NCI-H524 treated with DMSO at 0.1 percent for 48 hours (cell line): ENCODE measurements around the gene EDRF1.
A peak's percentile ranks its signal among the peaks of the same experiment; 100 is the strongest.
"Not testable (repeated sequence)": the region's sequence is repeated elsewhere in the genome, so short reads cannot be mapped to it uniquely, and the experiment has no call there.

Source experiments
- DNase-seq: peaks from one replicate; lab custom pipeline; 2025; lab: John Stamatoyannopoulos, UW

Gene EDRF1, protein sequence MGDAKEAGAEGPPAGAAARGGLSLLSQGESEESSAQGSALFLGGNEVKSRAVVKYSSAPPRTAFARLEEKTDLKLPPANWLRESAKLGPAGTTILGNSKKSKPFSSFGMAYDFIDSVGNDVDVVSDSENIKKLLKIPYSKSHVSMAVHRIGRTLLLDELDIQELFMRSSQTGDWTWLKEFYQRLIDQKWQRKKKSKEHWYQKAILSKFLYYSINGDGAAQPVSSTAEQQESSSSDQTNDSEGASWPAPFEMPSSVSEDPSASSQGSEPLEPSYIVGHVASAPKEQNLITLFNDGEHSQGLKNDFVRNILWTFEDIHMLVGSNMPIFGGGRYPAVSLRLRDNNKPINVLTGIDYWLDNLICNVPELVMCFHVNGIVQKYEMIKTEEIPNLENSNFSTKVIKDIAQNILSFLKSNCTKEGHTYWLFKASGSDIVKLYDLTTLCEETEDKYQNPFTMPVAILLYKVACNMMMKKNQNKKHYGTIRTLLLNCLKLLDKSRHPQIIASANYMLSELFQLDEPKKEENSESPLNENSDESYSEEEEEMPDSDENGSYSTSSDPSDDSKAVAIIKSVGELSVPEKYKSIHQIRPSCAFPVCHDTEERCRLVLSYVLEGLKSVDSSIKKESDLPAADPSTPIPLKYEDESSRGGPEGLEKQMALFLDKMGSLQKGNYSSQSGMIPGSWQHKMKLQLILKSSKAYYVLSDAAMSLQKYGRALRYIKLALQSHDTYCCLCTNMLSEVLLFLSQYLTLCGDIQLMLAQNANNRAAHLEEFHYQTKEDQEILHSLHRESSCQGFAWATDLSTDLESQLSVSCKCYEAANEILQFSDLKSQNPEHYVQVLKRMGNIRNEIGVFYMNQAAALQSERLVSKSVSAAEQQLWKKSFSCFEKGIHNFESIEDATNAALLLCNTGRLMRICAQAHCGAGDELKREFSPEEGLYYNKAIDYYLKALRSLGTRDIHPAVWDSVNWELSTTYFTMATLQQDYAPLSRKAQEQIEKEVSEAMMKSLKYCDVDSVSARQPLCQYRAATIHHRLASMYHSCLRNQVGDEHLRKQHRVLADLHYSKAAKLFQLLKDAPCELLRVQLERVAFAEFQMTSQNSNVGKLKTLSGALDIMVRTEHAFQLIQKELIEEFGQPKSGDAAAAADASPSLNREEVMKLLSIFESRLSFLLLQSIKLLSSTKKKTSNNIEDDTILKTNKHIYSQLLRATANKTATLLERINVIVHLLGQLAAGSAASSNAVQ

DNA sequence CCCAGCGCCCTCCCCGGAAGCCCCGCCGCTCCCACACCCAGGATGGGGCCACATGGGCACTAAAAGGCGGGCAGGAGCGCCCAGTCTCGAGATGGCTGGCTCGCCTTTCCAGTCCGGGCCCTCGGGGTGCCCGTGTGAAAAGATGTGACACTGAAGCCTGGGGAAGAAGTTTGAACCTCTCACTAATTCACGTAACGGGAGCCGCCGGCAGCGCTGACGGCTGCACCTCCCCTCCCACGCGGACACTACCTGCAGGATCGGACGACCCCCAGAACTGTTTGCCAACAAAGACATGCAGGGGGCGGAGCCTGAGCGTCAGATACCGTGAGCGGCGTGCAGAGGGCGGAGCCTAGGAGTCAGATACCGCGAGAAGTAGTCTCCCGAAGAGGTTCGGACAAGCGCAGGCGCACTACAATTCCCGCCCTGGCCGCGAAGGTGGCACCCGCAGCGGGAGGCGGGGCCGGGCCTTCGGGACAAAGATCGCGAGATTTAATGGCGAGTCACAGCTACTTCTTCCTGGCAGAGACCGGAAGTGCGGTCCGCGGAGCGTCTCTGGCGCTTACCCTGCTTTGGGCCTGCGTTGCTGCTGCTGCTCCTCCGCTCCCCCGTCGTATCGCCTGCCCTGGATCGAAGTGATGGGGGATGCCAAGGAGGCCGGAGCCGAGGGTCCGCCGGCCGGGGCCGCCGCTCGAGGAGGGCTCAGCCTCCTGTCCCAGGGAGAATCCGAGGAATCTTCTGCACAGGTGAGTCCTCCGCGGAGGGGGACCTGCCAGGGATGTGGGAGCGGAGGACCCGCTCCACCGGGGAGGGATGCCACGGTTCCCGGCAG, at the start of gene EDRF1:
EDRF1 (plus strand) TSS at position 537 of the 829 bp plus-strand sequence; CDS start at position 636, 99 bp downstream.
- peak; percentile 51 for DNase-seq

DNA sequence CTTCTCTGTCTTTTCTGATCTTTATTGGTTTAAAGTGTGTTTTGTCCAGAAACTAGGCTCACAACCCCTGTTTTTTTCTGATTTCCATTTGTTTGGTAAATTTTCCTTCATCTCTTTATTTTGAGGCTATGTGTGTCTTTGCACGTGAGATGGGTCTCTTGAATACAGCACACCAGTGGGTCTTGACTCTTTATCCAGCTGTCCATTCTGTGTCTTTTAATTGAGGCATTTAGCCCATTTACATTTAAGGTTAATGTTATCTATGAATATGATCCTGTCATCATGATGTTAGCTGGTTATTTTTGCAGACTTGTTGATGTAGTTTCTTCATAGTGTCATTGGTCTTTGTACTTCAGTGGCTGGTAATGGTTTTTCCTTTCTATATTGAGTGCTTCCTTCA, 46.6 kb upstream of the EDRF1 start:
- no peak for DNase-seq

DNA sequence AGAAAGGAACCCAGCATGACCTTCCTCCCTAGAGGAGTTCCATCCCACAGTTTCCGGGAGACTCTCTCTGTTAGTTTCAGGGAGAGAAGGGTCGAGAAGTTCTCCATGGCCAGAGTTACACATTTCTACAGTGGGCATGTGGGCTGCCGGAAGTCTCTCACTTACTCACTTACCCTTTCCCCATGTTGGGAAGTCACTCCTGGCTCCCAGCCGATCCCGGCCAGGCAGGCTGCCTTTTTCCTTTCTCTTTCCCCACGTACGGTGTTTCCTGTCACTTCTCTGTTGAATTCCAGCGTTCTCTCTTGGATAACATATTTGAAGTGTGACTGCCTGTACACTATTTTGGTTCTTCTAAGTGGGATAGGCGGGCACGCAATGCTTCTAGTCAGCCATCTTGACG, 40.1 kb upstream of the EDRF1 start:
- DNase-seq, result no peak

DNA sequence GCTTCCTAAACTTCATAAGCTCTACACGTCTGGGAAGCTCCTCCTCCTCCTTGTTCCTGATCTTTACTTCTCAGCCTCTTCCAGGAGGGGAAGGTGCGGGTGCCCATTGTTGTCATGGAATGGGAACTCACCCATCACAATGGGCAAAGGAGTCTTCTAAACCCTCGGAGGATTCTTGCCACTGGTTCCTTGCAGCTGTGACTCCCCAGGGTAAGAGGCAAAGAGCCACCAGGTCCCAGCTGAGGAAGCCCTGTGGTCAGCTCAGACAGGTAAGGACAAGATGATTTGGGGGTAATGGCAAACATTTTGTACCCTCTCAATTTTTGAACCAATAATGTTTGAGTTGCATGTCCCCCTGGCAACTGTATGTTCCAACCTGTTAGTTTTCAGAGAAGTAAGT, 36.4 kb upstream of the EDRF1 start, which contains the start of gene TEX36:
TEX36 (minus strand) TSS at position 101 of the 400 bp plus-strand sequence. CDS start 174 bp downstream, outside the sequence.
- DNase-seq, result no peak

DNA sequence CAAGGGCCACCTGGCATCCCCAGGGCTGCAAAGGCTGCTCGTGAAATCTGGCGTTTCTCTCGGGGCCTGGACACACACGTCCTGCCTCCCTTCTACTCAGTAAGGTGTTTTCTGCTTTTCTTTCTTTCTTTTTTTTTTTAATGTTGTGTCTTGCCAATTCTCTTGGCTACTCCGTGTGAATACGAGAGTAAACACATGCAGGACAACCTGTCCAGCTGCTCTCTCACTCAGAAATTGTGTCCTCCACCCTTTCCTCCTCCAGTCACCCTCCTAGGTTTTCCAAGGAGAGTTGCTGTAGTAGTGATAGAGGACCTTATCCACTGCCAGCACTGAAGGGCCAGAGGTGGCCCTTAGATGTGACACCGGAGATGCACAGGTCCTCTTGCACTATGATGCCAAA, 35.7 kb upstream of the EDRF1 start:
- no peak for DNase-seq

DNA sequence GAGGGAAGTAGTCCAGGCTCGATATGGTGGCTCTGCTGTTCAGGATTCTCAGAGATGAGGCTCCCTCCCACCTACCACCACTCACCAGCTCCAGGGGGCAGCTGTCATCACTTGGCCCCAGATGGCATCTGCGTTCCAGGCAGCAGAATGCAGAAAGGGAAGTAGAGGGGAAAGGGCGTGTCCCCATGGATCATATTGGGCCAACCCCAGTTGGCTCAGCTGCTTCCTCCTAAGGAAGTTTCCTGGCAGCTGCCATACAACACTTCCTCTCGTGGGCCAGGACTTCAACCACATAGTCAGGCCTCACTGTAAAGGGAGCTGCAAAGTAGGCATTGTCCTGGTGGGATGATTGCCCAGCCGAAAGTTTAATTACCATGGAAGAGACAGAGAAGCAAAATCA, 34.9 kb upstream of the EDRF1 start:
- no peak for DNase-seq

DNA sequence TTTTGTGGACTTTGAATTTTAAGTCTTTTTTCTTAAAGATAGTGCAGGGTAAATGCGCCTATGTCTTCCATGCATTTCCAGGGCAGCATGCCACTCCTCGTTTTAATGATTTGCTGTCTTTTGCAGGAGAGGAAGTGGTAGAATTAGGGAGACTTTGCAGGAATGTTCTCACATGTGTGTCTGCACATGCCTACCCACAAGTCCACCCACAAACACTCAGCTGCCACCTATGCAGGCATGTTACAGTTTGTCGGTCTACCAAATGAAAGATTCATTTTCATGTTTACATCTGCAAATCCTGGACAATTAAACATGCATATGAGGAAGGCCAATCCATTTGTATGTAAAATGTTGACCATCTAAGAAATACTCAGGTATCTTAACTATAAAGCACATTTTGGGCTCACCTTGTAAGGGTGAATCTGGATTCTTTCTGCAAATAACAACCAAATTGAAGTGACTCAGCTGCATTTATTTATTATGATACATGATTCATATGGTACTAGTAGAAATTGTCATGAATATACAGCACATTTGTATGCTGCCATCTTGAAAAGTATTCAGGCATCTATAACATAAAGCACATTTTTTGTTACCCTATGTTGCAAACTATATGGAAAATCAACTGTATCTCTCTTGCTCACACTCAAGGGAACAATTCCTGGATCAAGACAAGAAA, 31.9 kb upstream of the EDRF1 start:
- no peak for DNase-seq

DNA sequence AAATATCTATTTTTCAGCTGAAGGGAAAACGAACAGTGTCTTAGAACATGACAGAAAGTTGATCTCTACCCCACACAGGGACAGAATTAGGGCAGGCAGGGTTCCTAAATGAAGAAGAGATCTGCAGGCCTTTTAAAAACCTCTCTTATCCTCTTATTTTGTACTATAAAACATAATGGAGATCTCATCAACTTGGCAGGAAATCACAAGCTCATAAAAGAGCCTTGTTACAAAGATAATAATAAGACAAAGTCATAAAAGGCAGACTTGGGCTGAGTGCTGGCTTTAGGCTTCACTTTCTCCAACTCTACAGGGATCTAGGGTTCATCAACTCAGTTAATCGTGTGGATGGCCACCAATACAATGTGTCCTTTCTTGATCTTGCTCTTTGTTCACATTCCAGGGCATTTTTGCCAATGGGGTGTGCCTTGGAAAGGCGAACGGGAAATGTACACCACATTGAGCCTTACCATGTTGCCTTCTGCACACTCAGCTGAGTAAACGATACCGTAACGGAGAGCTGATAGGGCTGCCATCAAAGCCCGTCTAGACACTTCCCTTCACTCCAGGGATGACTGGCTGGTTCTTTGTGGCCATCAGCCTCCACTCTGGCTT, 29.4 kb upstream of the EDRF1 start:
- DNase-seq, result no peak

DNA sequence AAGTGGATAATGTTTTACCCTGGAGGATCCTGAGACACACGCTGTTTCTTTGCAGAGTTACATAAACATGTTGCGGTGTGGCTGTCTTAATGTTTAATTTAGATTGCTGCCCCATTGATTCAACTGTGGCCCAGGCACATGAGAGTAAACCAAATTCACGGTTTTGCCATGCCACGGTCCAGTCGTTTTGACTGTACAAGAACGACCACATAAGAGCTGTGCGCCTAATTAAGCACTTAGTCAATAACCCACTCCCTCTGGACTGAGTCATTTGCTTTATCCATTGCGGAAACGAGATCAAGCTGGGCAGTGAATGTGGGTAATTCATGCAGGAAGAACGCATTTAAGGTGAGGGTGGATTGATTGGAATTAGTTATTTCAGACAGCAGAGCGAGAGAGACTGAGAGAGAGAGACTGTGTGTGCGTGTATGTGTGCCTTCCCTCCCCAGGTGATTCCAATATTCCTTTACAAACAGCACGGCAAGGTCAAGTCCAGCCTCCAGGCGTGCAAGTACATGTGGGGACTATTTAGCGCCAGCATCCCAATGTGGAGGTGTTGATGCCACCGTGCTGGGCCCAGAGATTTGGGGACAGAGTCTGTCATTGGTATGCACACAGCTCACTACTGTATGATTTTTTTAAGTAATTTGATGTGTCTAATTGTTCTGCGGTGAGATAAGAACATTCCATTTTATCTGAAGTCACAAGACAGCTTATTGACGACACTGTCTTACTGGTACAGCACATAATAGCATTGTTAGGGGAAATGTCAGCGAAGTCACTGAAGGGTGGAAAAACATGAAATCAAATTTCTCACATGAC, 28.1 kb upstream of the EDRF1 start:
- no peak for DNase-seq

DNA sequence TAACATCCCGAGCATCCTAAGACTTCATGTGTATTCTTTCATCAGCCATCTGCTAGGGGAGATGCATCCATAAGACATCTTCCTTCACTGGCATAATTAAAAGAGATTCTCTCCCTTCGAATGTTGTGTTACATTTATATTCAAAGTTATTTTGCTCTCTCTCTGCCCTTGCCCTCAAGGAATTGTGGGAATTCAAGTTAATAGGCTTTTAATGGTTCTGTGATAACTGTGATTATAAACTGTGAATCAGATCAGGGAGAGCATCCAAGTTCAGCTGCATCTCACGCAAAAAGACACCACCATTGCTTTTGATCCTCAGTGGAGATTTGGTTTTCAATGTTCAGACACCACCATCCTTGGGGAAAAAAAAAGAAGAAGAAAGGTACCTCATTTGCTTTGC, 27.3 kb upstream of the EDRF1 start:
- DNase-seq, result no peak

DNA sequence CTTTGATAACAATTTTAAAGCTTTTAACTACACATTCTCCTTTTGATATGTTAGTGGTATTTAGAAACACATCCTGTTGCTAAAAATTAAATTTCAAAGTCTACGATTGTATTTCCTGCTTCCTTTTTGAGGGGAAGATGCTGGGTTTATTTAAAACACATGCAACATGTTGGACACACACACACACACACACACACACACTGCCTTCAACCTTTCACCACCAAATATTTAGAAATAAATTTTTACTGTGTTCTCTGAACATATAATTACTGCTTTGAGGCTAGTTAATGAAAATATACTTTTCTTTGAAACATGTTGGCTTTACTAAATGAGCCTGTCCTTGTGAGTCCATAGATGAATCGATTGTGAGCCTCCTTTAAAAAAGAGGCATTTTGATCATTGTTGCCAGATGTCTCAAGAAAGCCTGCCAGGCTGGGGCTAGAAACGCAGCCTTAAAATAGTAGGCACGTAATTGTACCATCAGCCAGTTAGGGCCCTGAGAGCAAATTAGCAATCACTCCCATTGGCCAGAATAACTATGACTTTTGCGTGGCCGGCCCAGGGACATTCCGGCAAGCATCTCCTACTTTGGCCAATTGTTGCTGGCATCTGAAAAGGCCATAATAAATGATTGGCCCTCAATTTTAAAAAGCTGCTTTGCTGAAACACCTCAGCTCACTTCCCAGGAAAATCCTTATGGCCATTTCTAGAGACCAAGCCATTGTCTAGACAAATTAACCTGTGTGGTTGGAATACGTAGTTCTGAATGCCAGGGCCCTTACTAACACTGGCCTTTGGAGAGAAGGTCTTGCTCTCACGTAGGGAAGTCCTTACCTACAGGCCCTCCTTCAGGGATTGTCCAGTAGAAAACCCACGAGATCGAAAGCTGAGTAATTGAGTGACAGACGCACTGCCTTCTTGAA, 26.6 kb upstream of the EDRF1 start:
- no peak for DNase-seq

DNA sequence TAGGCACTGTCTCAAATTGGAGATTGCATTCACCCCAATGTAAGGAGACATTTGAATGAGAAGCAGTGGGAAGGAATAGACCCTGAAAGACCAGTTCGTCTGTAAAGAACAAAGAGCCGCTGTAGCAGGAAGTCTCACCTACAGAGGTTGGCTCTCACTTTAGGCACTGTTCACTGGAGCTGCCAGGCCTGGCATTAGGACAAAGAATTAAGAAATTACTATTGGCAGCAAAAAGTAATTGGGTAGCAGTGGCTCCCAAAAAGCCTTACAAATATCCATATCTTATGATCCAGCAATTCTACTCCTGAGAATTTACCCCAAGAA, 26.0 kb upstream of the EDRF1 start:
- DNase-seq, result no peak

DNA sequence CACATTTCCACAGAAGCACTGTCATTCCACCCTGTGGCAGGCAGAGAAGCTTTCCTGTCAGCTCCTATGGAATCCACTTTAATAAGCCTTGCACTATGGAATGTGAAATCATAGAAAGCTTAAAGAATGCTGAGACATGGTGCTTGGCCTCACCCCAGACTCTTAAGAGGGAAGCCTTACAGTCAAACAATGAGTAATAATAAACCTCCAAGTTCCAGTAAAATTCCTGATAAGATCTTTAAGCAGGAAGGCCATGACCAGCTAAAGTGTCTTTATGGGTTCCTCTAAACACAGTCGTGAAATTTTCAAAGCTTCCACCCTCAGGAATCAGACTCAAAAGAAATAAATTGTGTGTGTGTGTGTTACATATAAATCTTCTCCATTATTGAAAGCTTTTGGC, 24.6 kb upstream of the EDRF1 start:
- DNase-seq, result no peak

DNA sequence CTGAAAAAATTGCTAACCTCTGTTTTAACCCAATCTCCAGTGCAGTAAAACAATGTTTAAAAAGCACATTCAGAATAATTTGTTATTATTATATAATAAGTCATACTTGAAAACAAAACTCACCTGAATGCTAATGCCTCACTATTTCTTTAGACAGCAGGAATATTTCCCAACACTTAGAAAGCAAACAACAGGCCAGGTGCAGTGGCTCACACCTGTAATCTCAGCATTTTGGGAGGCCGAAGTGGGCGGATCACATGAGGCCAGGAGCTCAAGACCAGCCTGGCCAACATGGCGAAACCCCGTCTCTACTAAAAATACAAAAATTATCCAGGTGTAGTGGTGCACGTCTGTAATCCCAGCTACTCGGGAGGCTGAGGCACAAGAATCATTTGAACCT, 22.6 kb upstream of the EDRF1 start:
- not testable (repeated sequence) for DNase-seq

DNA sequence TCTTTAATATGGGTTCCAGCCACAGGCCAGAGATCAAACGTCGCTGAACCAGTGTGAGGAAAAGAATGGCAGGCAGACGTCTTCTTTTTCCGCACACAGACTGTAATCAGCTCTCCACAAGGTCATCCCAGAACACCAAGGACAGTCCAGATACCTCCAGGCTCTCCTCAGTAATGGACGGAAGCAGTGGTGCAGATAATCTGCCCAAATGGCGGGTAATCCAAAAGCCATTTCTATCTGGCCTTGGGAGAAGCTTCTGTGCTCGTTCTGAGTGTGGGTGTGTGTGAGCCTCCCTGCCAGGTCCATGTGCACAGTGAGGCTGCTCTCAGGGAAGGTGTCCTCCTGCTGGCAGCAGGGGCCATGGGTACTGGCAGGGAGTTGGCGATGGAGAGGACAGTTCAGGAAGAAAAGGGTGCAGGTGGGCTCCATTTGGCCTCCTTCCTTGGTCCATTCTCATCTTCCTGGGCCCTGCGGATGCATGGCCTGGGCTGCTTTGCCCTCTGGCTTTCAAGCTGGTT, 21.0 kb upstream of the EDRF1 start:
- no peak for DNase-seq

DNA sequence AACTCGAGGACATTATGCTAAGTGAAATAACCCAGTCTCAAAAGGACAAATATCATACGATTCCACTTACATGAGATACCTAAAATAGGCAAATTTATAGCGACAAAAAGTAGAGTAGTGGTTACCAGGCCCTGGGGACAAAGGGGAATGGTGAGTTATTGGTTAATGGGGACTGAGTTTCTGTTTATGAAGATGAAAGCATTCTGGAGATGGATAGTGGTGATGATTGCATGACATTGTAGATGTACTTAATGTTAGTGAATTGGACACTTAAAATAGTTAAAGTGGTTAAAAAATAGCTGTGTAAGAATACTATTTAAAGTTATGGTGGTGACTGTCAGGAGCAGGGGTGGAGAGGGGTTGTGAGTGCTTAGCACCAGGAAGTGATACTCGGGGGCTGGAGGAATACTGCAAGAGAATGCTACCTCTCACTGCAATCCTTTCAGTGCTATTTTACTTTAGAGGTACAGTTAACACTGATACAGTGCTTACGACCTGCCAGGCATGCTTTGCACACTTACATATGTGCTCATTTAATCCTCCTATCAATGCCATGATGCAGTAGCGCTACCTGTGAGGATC, 19.9 kb upstream of the EDRF1 start:
- no peak for DNase-seq

DNA sequence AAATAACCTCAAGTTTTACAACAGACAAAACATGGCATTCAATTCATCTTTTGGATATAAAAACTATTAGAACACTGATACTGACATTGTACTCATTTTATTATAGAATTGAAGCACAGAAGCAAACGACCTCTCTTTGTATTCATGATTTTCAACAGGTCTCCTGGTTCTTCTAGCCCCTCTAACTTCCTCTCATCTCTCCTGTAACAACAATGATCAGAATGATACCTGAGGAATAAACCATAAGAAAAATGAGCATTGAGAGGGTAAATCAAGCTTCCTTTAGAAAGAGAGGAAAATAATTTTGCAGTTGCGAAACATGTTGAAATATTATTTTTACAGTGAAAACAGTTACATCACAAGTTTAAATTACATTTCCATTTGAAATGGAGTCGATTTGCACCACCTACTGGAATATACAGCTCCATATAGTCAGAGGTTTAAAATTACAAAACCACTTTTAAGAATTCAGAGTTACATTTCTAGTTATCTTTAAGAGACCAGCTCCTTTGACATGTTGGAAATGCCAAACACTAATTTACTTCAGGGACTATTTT, 19.1 kb upstream of the EDRF1 start:
- no peak for DNase-seq
